Natural killer cell (primary cell): ENCODE data around the gene SKI. TPM values are rescaled to one million over a fixed set of nuclear protein-coding genes. Genes with fewer than 3 reads are reported as not detected.

Experiments
- ATAC-seq, 3 donors: fragments of 150-1000 bp in 2 of 3; fragments of 200-7000 bp in 1 of 3; cut with Tn5 transposase; 1 replicate in 1 of 3; 2 replicates in 2 of 3; pipeline ENCODE4 v1.10.0; 2021; ENCODE audit warnings: mild to moderate bottlenecking in 2 of 3, moderate library complexity in 2 of 3
- DNase-seq, 2 donors: peaks; one replicate each; pipeline versions ENCODE4 v3.0.0 to v3.0.0-alpha.2; 2013 to 2021; ENCODE audit warnings: mixed read lengths in 1 of 2
- H3K27ac ChIP-seq: one replicate; pipeline ENCODE4 v1.5.1; 2013; ENCODE audit warnings: mild to moderate bottlenecking, low read length
- H3K27me3 ChIP-seq: one replicate; pipeline ENCODE4 v1.6.1; 2013; ENCODE audit warnings: low read length; ENCODE audit not compliant: control insufficient read depth, insufficient read depth
- H3K36me3 ChIP-seq: one replicate; pipeline ENCODE4 v1.6.1; 2013; ENCODE audit warnings: low read length; ENCODE audit not compliant: control insufficient read depth, insufficient read depth
- H3K4me1 ChIP-seq: one replicate; pipeline ENCODE4 v1.6.1; 2013; ENCODE audit warnings: low read length; ENCODE audit not compliant: control insufficient read depth, insufficient read depth
- H3K4me3 ChIP-seq: one replicate; pipeline ENCODE4 v1.5.1; 2013; ENCODE audit warnings: low read length
- H3K9me3 ChIP-seq: one replicate; pipeline ENCODE4 v1.6.1; 2013; ENCODE audit warnings: low read length; ENCODE audit not compliant: control insufficient read depth, insufficient read depth
- H3K27ac Mint-ChIP-seq, 2 donors: one replicate each; pipeline ENCODE4 v1.8.0; 2022; ENCODE audit warnings: mild to moderate bottlenecking in 2 of 2, mixed read lengths in 2 of 2, moderate library complexity in 1 of 2
- H3K27me3 Mint-ChIP-seq, 2 donors: one replicate each; pipeline ENCODE4 v1.8.0; 2022; ENCODE audit warnings: low read depth in 2 of 2, mixed read lengths in 2 of 2
- H3K36me3 Mint-ChIP-seq: one replicate; pipeline ENCODE4 v1.8.0; 2022; ENCODE audit warnings: mixed read lengths
- H3K4me1 Mint-ChIP-seq, 2 donors: one replicate each; pipeline ENCODE4 v1.8.0; 2022; ENCODE audit warnings: mixed read lengths in 2 of 2
- H3K4me3 Mint-ChIP-seq: one replicate; pipeline ENCODE4 v1.8.0; 2022; ENCODE audit warnings: mild to moderate bottlenecking, moderate library complexity, mixed read lengths
- H3K9me3 Mint-ChIP-seq, 2 donors: one replicate each; pipeline ENCODE4 v1.8.0; 2022; ENCODE audit warnings: mixed read lengths in 2 of 2
- CTCF ChIP-seq: fragments of 200-600 bp; IDR thresholded peaks from one replicate; pipeline ENCODE4 v1.8.0; 2022; ENCODE audit warnings: antibody characterized with exemption
- WGBS: methylation state at CpG from one replicate; pipeline ENCODE4 v1.1.7; 2013; ENCODE audit warnings: missing lambda C conversion rate; ENCODE audit not compliant: insufficient coverage; 5-methylcytosine and 5-hydroxymethylcytosine counted together
- intact Hi-C: fragments of 100-400 bp; cut with micrococcal nuclease; formaldehyde crosslinking; loops from one replicate; pipeline ENCODE4 v1.14.2; 2022
- total RNA-seq, 4 donors: library from RNA; stranded (reverse); fragments of 120-200 nt in 1 of 4; gene quantifications; one replicate each; pipeline versions ENCODE4 v1.2.3 to v1.2.4, GENCODE V29; 2013 to 2022

The SKI gene
- total RNA-seq, 3 donors from 2014 or later (not counting 1 experiment from before 2014, with no cell fraction given), result 96.9 to 145 (median 140) TPM

- Mint-ChIP-seq H3K27ac (no peak overlapping the region), H3K4me1 (no peaks in the 10 kb centered on the region), H3K9me3 (no peaks in the 10 kb centered on the region), H3K36me3 (no peaks in the 10 kb centered on the region), H3K4me3 (no peak overlapping the region), H3K27me3 (no peaks in the 10 kb centered on the region)
- no peak overlapping the region for H3K27ac ChIP-seq
- no peaks in the 10 kb centered on the region for H3K4me1 ChIP-seq
- DNase-seq (no peak), ATAC-seq (no peak)
- no peak for TF ChIP-seq CTCF
- H3K36me3 ChIP-seq, result no peaks in the 10 kb centered on the region
- 95% methylated on average over 13 of the region's 13 CpGs for WGBS
- no peak overlapping the region for H3K4me3 ChIP-seq
- no peaks in the 10 kb centered on the region for H3K27me3 ChIP-seq
- H3K9me3 ChIP-seq, result no peaks in the 10 kb centered on the region
- intact Hi-C loops, result no loop called here
These were observed 119.3 kb downstream of the SKI start for GRCh38 chr1:2347409-2347785.

- Histone ChIP-seq H3K27ac (no peak overlapping the region), H3K36me3 (no peaks in the 10 kb centered on the region), H3K27me3 (no peaks in the 10 kb centered on the region), H3K4me1 (no peaks in the 10 kb centered on the region), H3K9me3 (no peaks in the 10 kb centered on the region), H3K4me3 (no peak overlapping the region)
- intact Hi-C loops, result no loop called here
- Mint-ChIP-seq H3K36me3 (no peaks in the 10 kb centered on the region), H3K4me3 (no peak overlapping the region), H3K27ac (no peak overlapping the region), H3K9me3 (no peaks in the 10 kb centered on the region), H3K4me1 (no peaks in the 10 kb centered on the region), H3K27me3 (no peaks in the 10 kb centered on the region)
- TF ChIP-seq CTCF, result no peak
- DNase-seq, result no peak
- WGBS, result 91% methylated on average over 23 of the region's 23 CpGs
- no peak for ATAC-seq
These were observed 119.8 kb downstream of the SKI start for GRCh38 chr1:2347896-2348295.

- Mint-ChIP-seq H3K36me3 (no peaks in the 10 kb centered on the region), H3K4me3 (no peak overlapping the region), H3K9me3 (no peaks in the 10 kb centered on the region), H3K4me1 (no peaks in the 10 kb centered on the region), H3K27me3 (no peaks in the 10 kb centered on the region), H3K27ac (no peak overlapping the region)
- Histone ChIP-seq H3K36me3 (no peaks in the 10 kb centered on the region), H3K27me3 (no peaks in the 10 kb centered on the region), H3K4me3 (no peak overlapping the region), H3K27ac (no peak overlapping the region), H3K9me3 (no peaks in the 10 kb centered on the region), H3K4me1 (no peaks in the 10 kb centered on the region)
- intact Hi-C loops, result no loop called here
- WGBS, result 92% methylated on average over 59 of the region's 59 CpGs
- no peak for TF ChIP-seq CTCF
- DNase-seq, result no peak
- ATAC-seq, result no peak
These were observed 120.5 kb downstream of the SKI start for GRCh38 chr1:2348346-2349325.
